NB4 (cell line): Measurements from ENCODE around the gene CGNL1.

Experiments used
- TF ChIP-seq, protein P1 (sequence below): IDR thresholded peaks from one replicate; pipeline ENCODE4 v1.5.1; 2012; ENCODE audit warnings: low read depth, low read length
- TF ChIP-seq, protein P2 (sequence below): IDR thresholded peaks from 2 replicates; pipeline ENCODE4 v1.6.1; 2011; ENCODE audit warnings: low read depth, low read length

DNA sequence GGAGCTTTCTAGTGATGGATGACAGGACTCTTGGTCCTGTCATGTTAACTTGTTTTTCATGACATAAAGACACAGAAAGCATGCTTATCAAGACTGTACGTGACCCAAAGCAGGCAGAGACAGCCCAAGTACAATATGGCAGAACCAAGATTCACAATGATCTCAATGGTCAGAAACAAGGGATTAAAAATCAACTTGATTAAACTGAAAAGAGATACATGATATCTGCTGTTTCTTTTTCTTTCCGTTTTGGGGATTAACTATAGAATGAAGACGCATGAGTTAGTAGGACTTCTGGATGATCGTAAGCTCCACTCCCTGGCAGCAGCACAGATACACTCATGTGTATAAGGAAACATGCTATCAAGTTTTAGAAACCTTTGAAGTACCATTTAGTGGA is 117.0 kb downstream of the CGNL1 start:
- TF ChIP-seq, protein P1, sequence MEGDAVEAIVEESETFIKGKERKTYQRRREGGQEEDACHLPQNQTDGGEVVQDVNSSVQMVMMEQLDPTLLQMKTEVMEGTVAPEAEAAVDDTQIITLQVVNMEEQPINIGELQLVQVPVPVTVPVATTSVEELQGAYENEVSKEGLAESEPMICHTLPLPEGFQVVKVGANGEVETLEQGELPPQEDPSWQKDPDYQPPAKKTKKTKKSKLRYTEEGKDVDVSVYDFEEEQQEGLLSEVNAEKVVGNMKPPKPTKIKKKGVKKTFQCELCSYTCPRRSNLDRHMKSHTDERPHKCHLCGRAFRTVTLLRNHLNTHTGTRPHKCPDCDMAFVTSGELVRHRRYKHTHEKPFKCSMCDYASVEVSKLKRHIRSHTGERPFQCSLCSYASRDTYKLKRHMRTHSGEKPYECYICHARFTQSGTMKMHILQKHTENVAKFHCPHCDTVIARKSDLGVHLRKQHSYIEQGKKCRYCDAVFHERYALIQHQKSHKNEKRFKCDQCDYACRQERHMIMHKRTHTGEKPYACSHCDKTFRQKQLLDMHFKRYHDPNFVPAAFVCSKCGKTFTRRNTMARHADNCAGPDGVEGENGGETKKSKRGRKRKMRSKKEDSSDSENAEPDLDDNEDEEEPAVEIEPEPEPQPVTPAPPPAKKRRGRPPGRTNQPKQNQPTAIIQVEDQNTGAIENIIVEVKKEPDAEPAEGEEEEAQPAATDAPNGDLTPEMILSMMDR = no peak
- TF ChIP-seq, protein P2, sequence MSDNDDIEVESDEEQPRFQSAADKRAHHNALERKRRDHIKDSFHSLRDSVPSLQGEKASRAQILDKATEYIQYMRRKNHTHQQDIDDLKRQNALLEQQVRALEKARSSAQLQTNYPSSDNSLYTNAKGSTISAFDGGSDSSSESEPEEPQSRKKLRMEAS = no peak
